DOHH2 (cell line): Measurements from ENCODE around the gene GNA14.

Experiments used
- H3F3A ChIP-seq: fragments of 200-600 bp; sonication (generic), shearing (Covaris generic); 2 replicates; pipeline ENCODE4 v1.6.0; 2016; ENCODE audit warnings: antibody characterized with exemption, mild to moderate bottlenecking; ENCODE audit not compliant: control insufficient read depth, insufficient read depth
- H3K27ac ChIP-seq: fragments of 200-600 bp; sonication (generic); 2 replicates; pipeline ENCODE4 v1.5.1; 2014; ENCODE audit warnings: low read depth, mild to moderate bottlenecking, low read length, moderate library complexity
- H3K27me3 ChIP-seq: fragments of 200-600 bp; sonication (generic); 2 replicates; pipeline ENCODE4 v1.6.1; 2014; ENCODE audit warnings: mild to moderate bottlenecking, low read length, mixed read lengths; ENCODE audit not compliant: control insufficient read depth
- H3K36me3 ChIP-seq: fragments of 200-600 bp; sonication (generic); 2 replicates; pipeline ENCODE4 v1.6.1; 2014; ENCODE audit warnings: mild to moderate bottlenecking, low read length, moderate library complexity, mixed read lengths; ENCODE audit not compliant: control insufficient read depth
- H3K4me1 ChIP-seq: fragments of 200-600 bp; sonication (generic); 2 replicates; pipeline ENCODE4 v1.6.1; 2014; ENCODE audit warnings: mild to moderate bottlenecking, low read length, mixed read lengths; ENCODE audit not compliant: control insufficient read depth
- H3K4me2 ChIP-seq: fragments of 200-600 bp; sonication (generic); 2 replicates; pipeline ENCODE4 v1.6.0; 2014; ENCODE audit warnings: mild to moderate bottlenecking, low read length, moderate library complexity
- H3K4me3 ChIP-seq: fragments of 200-600 bp; sonication (generic); 2 replicates; pipeline ENCODE4 v1.5.1; 2014; ENCODE audit warnings: mild to moderate bottlenecking, low read length, mixed read lengths
- H3K79me2 ChIP-seq: fragments of 200-600 bp; sonication (generic); 2 replicates; pipeline ENCODE4 v1.6.1; 2014; ENCODE audit warnings: mild to moderate bottlenecking, low read length, mixed read lengths; ENCODE audit not compliant: control insufficient read depth
- H3K9me2 ChIP-seq: fragments of 200-600 bp; sonication (generic); replicated peaks from 2 replicates; pipeline ENCODE4 v1.6.1; 2014; ENCODE audit warnings: mild to moderate bottlenecking, low read length, mixed read lengths; ENCODE audit not compliant: control insufficient read depth
- H3K9me3 ChIP-seq: fragments of 200-600 bp; sonication (generic); 2 replicates; pipeline ENCODE4 v1.6.1; 2014; ENCODE audit warnings: antibody characterized with exemption, low read length, mixed read lengths; ENCODE audit not compliant: control insufficient read depth, insufficient read depth
- H4K20me1 ChIP-seq: fragments of 200-600 bp; sonication (generic); 2 replicates; pipeline ENCODE4 v1.6.0; 2014; ENCODE audit warnings: low read depth, mild to moderate bottlenecking, antibody characterized with exemption, low read length, moderate library complexity; ENCODE audit not compliant: control insufficient read depth, insufficient read depth
- EZH2phosphoT487 ChIP-seq: fragments of 200-600 bp; sonication (generic); IDR thresholded peaks from 2 replicates; pipeline ENCODE4 v1.6.1; 2017; ENCODE audit warnings: borderline replicate concordance, mild to moderate bottlenecking, antibody characterized with exemption, low read length, moderate library complexity, mixed read lengths
- TF ChIP-seq, protein P1 (sequence below): fragments of 200-600 bp; sonication (generic); IDR thresholded peaks from one replicate; pipeline ENCODE4 v1.5.1; 2014; ENCODE audit warnings: antibody characterized with exemption, mild to moderate bottlenecking, low read depth, low read length; ENCODE audit not compliant: poor library complexity, severe bottlenecking

Gene GNA14

DNA sequence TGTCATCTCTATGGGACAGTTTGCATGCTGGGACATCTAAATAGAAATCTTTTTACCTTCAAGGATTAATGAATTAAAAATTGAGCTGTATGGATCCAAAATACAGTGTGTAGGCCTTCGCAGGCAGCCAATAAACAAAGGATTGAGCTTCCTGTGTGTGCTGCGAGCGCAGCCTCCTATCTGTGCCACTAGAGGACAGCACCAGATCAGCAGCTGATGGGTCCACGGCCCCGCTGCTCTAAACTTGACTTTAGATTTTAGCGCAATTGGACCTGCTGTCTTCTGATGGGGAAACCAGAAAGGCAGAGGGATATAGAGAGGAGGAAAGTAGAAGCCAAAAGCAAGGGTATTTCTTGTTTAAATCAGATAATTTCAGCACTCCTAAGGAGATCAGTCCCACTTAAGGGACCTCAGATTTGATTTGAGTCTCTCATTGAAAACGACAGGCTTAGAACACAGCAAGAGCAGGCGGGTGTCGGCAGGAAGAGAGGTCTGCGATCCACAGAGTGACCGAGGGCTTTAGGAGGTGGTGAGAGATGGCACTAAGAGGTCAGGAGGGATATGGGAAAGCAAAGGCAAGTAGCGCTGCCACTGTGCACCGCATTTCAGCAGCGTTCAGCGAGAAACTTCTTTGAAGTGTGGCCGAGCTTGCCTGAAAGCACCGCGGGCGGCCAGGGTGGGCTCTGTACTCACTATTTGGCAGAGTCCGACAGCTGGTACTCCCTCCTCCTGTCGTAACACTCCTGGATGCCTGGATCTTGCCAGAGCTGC lies 214.3 kb downstream of the GNA14 start:
- Histone ChIP-seq H3K4me1 (no peaks in the 10 kb centered on the region), H3K4me3 (no peak overlapping the region), H3K9me3 (no peaks in the 10 kb centered on the region), H3K27ac (no peak overlapping the region), H4K20me1 (no peaks in the 10 kb centered on the region), H3K79me2 (no peaks in the 10 kb centered on the region), H3K4me2 (no peak overlapping the region), H3K36me3 (no peaks in the 10 kb centered on the region), H3F3A (no peaks in the 10 kb centered on the region), H3K9me2 (no peaks in the 10 kb centered on the region), H3K27me3 (no peaks in the 10 kb centered on the region)
- TF ChIP-seq EZH2phosphoT487, result no peak
- TF ChIP-seq, protein P1, sequence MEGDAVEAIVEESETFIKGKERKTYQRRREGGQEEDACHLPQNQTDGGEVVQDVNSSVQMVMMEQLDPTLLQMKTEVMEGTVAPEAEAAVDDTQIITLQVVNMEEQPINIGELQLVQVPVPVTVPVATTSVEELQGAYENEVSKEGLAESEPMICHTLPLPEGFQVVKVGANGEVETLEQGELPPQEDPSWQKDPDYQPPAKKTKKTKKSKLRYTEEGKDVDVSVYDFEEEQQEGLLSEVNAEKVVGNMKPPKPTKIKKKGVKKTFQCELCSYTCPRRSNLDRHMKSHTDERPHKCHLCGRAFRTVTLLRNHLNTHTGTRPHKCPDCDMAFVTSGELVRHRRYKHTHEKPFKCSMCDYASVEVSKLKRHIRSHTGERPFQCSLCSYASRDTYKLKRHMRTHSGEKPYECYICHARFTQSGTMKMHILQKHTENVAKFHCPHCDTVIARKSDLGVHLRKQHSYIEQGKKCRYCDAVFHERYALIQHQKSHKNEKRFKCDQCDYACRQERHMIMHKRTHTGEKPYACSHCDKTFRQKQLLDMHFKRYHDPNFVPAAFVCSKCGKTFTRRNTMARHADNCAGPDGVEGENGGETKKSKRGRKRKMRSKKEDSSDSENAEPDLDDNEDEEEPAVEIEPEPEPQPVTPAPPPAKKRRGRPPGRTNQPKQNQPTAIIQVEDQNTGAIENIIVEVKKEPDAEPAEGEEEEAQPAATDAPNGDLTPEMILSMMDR, result peak; percentile 85

GRCh38 chr9:77432053-77432452 lies 216.1 kb downstream of the GNA14 start:
- Histone ChIP-seq H3K4me3 (no peak overlapping the region), H3K36me3 (no peaks in the 10 kb centered on the region), H3K4me1 (no peaks in the 10 kb centered on the region), H3F3A (no peaks in the 10 kb centered on the region), H3K27me3 (no peaks in the 10 kb centered on the region), H3K79me2 (no peaks in the 10 kb centered on the region), H3K4me2 (no peak overlapping the region), H3K27ac (no peak overlapping the region), H3K9me3 (no peaks in the 10 kb centered on the region), H3K9me2 (no peaks in the 10 kb centered on the region), H4K20me1 (no peaks in the 10 kb centered on the region)
- TF ChIP-seq, protein P1, result no peak
- TF ChIP-seq EZH2phosphoT487, result no peak

GRCh38 chr9:77429928-77430327 lies 218.2 kb downstream of the GNA14 start:
- H3K27me3 ChIP-seq, result no peaks in the 10 kb centered on the region
- no peak for TF ChIP-seq EZH2phosphoT487
- TF ChIP-seq, protein P1, result no peak
- H3K36me3 ChIP-seq, result no peaks in the 10 kb centered on the region
- no peaks in the 10 kb centered on the region for H3K9me3 ChIP-seq
- no peaks in the 10 kb centered on the region for H4K20me1 ChIP-seq
- no peak overlapping the region for H3K4me2 ChIP-seq
- no peaks in the 10 kb centered on the region for H3K79me2 ChIP-seq
- H3K27ac ChIP-seq, result no peak overlapping the region
- no peaks in the 10 kb centered on the region for H3F3A ChIP-seq
- no peaks in the 10 kb centered on the region for H3K4me1 ChIP-seq
- no peaks in the 10 kb centered on the region for H3K9me2 ChIP-seq
- no peak overlapping the region for H3K4me3 ChIP-seq
